Esophagus muscularis mucosa (tissue), 3 donors: ENCODE data around the gene TIMP2.

Source experiments
- CTCF ChIP-seq, 3 experiments: fragments of 200-600 bp in 2 of 3; fragments of 450-650 bp in 1 of 3; sonication (generic) in 2 of 3; IDR thresholded peaks; one replicate each; pipeline ENCODE4 v1.5.1; 2017 to 2019; ENCODE audit warnings: antibody characterized with exemption in 3 of 3, mild to moderate bottlenecking in 2 of 3, moderate library complexity in 1 of 3
- POLR2A ChIP-seq: fragments of 450-650 bp; IDR thresholded peaks from one replicate; pipeline ENCODE4 v1.6.1; 2017; ENCODE audit warnings: antibody characterized with exemption, moderate library complexity, mild to moderate bottlenecking, low read depth

GRCh38 chr17:78919861-78920450, 5.2 kb downstream of the TIMP2 start:
- TF ChIP-seq POLR2A (no peak), CTCF (IDR thresholded peaks at IDR 0.05) (no peak)
